Nephron progenitor cell (in vitro differentiated cells): ENCODE data around the gene SLC25A51.
"Not testable (repeated sequence)": the region's sequence is repeated elsewhere in the genome, so short reads cannot be mapped to it uniquely, and the experiment has no call there.

ENCODE experiments used
- DNase-seq: peaks from one replicate; pipeline ENCODE4 v3.0.0; 2021
- H3K27ac Mint-ChIP-seq: 2 replicates; pipeline ENCODE4 v1.8.0; 2021; ENCODE audit warnings: mild to moderate bottlenecking, moderate library complexity, mixed read lengths
- H3K27me3 Mint-ChIP-seq: 2 replicates; pipeline ENCODE4 v1.8.0; 2021; ENCODE audit warnings: mild to moderate bottlenecking, low read depth, mixed read lengths; ENCODE audit not compliant: poor library complexity
- H3K36me3 Mint-ChIP-seq: 2 replicates; pipeline ENCODE4 v1.8.0; 2021; ENCODE audit warnings: low read depth, mixed read lengths
- H3K4me1 Mint-ChIP-seq: 2 replicates; pipeline ENCODE4 v1.8.0; 2021; ENCODE audit warnings: mixed read lengths
- H3K4me3 Mint-ChIP-seq: 2 replicates; pipeline ENCODE4 v1.8.0; 2021; ENCODE audit warnings: mild to moderate bottlenecking, moderate library complexity, mixed read lengths
- H3K9me3 Mint-ChIP-seq: 2 replicates; pipeline ENCODE4 v1.8.0; 2021; ENCODE audit warnings: mild to moderate bottlenecking, moderate library complexity, mixed read lengths
- TF ChIP-seq, protein P1 (sequence below): fragments of 200-600 bp; sonication (generic); IDR thresholded peaks from 2 replicates; pipeline ENCODE4 v1.5.0; 2021; ENCODE audit warnings: antibody characterized with exemption

The SLC25A51 gene

DNA sequence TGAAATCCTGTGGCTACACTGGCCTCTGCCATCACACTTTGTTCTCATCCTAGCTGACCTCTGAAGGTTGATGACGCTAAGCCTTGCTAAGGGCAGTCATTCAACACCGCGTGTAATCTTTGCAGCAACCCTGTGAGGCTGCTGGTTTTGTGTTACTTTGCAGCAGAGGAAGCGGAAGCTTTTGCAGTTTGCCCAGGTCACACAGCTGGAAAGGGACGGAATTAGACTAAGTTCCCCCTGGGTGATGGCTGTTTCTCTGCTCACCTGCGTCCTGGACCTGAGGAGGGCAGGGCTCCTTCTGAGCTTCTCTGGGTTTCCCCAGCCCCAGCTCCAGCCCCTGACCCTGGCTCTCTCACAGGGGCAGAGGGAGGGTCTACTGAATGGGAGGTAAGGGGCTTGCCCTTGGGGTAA, 7.3 kb upstream of the SLC25A51 start:
- Mint-ChIP-seq H3K9me3 (no peaks in the 10 kb centered on the region), H3K27me3 (peaks cover 4% of the 10 kb centered on the region), H3K36me3 (no peaks in the 10 kb centered on the region), H3K4me1 (peaks cover 32% of the 10 kb centered on the region), H3K4me3 (no peak overlapping the region), H3K27ac (no peak overlapping the region)
- no peak for DNase-seq
- TF ChIP-seq, protein P1, sequence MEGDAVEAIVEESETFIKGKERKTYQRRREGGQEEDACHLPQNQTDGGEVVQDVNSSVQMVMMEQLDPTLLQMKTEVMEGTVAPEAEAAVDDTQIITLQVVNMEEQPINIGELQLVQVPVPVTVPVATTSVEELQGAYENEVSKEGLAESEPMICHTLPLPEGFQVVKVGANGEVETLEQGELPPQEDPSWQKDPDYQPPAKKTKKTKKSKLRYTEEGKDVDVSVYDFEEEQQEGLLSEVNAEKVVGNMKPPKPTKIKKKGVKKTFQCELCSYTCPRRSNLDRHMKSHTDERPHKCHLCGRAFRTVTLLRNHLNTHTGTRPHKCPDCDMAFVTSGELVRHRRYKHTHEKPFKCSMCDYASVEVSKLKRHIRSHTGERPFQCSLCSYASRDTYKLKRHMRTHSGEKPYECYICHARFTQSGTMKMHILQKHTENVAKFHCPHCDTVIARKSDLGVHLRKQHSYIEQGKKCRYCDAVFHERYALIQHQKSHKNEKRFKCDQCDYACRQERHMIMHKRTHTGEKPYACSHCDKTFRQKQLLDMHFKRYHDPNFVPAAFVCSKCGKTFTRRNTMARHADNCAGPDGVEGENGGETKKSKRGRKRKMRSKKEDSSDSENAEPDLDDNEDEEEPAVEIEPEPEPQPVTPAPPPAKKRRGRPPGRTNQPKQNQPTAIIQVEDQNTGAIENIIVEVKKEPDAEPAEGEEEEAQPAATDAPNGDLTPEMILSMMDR = no peak

DNA sequence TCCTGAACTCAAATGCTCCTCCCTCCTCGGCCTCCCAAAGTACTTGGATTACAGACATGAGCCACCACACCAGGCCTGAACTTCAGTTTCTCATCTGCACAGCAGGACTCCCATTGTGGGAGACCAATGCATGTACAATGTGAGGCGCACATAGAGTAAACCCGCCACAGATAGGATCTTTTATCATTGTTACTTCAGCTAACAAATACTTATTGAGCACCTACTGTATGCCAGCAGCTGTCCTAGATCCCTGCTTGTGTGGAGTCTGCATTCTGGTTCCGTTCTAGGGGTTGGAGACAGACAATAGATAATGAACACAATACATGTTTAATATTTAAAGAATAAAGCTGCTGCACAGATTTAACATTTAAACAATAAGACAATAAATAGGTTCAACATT, 6.3 kb upstream of the SLC25A51 start:
- Mint-ChIP-seq H3K27ac (no peak overlapping the region), H3K27me3 (peaks cover 7% of the 10 kb centered on the region), H3K4me3 (no peak overlapping the region), H3K9me3 (no peaks in the 10 kb centered on the region), H3K36me3 (no peaks in the 10 kb centered on the region), H3K4me1 (peaks cover 38% of the 10 kb centered on the region)
- DNase-seq = no peak
- TF ChIP-seq, protein P1 = no peak

DNA sequence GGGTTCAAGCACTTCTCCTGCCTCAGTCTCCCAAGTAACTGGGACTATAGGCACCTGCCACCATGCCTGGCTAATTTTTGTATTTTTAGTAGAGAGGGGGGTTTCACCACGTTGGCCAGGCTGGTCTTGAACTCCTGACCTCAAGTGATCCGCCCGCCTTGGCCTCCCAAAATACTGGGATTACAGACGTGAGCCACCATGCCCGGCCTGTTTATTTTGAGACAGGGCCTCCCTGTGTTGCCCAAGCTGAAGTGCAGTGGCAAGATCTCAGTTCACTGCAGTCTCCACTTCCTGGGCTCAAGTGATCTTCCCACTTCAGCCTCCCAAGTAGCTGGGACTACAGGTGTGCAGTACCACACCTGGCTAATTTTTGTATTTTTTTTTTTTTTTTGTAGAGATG, 5.9 kb upstream of the SLC25A51 start:
- not testable (repeated sequence) for H3K27me3 Mint-ChIP-seq, H3K4me3 Mint-ChIP-seq, H3K27ac Mint-ChIP-seq, DNase-seq, H3K36me3 Mint-ChIP-seq, H3K9me3 Mint-ChIP-seq
- H3K4me1 Mint-ChIP-seq = peaks cover 36% of the 10 kb centered on the region

DNA sequence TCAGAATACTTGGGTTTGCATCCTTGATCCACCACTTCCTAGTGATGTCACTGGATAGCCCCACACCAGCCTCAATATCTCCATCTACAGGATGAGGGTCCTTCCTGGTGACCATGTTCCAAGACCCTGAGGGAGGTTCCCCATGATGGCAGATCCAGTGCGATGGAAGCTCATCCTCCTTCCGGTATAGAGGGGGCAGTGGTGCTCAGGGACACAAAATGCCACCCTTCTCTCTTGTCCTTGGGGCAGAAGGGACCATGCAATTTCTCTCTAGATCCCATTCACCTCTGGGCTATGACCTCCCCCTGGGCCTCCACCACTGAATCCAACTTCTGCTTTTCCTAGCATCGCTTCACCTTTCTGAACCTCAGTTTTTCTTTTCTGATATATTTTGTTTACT, 5.4 kb upstream of the SLC25A51 start:
- Mint-ChIP-seq H3K36me3 (no peaks in the 10 kb centered on the region), H3K27ac (no peak overlapping the region), H3K4me3 (no peak overlapping the region), H3K27me3 (peaks cover 8% of the 10 kb centered on the region), H3K4me1 (peaks cover 41% of the 10 kb centered on the region), H3K9me3 (no peaks in the 10 kb centered on the region)
- TF ChIP-seq, protein P1 = no peak
- no peak for DNase-seq

GRCh38 chr9:37908698-37909186, 4.8 kb upstream of the SLC25A51 start:
- peaks cover 42% of the 10 kb centered on the region for H3K4me1 Mint-ChIP-seq
- H3K36me3 Mint-ChIP-seq = no peaks in the 10 kb centered on the region
- no peak overlapping the region for H3K4me3 Mint-ChIP-seq
- no peak overlapping the region for H3K27ac Mint-ChIP-seq
- TF ChIP-seq, protein P1 = no peak
- no peak for DNase-seq
- peaks cover 8% of the 10 kb centered on the region for H3K27me3 Mint-ChIP-seq
- no peaks in the 10 kb centered on the region for H3K9me3 Mint-ChIP-seq

GRCh38 chr9:37908283-37908682, 4.4 kb upstream of the SLC25A51 start:
- no peak overlapping the region for H3K27ac Mint-ChIP-seq

More at GRCh38 chr9:37908283-37908682, 4.4 kb upstream of the SLC25A51 start:
- Mint-ChIP-seq H3K4me3 (no peak overlapping the region), H3K9me3 (no peaks in the 10 kb centered on the region), H3K27me3 (peaks cover 8% of the 10 kb centered on the region), H3K36me3 (no peaks in the 10 kb centered on the region), H3K4me1 (peaks cover 40% of the 10 kb centered on the region)
- DNase-seq = no peak
- TF ChIP-seq, protein P1 = no peak
